Activated gamma-delta T cell (primary cell): Measurements from ENCODE around the gene DAPK2.
"Not testable (repeated sequence)": the region's sequence is repeated elsewhere in the genome, so short reads cannot be mapped to it uniquely, and the experiment has no call there.

Source experiments
- DNase-seq: peaks from one replicate; lab custom pipeline; 2025; lab: John Stamatoyannopoulos, UW

Gene DAPK2

DNA sequence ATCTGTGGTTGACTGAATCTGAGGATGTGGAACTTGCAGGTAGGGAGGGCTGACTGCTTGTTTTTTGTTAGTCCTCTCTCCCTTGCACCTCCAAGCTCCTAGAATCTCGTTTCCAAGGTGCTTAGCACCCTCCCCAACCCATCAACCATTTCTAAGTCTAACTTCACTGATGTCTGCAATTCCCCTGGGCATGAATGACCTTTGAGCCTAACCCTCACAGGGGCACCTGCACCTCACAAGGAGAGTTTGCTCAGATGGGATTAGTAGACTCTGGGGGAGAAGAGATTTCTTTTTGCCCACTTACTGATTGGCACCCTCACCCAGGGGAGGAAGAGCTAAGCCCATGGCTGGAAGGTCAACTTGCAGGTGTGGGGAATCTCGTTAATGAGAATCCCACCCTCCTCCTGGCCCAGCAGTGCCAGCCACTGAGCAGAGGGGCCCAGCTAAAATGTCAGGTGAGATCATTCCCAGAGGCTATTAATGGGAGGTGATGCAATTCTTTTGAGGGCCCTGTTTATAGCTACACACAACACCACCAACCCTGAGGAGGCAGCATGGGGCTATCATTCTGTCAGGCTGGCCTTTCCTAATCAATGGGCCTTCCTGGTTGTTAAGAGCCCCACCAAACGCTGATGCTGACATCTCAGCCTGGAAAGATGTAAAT is 130.9 kb downstream of the DAPK2 start:
- no peak for DNase-seq

DNA sequence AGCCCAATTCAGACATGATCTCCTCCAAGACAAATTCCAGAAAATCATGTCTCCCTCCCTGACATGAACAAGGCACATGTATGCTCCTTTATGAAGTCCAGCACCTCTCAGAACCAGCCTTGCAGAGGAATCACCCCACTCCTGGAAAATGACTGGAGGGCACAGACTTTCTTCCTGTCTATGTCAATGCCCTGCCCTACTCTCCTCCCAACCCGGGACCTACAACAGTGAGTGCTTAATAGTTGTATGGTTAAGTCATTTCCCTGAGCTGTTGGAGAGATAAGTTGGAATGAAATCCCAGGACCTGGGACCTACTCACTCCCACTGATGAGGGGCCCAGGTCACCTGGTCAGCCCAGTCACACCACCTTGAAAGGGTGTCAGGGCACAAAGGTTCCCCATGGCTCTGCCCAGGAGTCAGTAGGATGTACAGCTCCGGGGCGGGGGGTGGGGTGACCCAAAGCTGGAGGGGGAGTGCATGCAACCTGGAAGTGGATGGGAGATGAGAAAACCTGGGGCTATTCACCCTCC is 132.4 kb downstream of the DAPK2 start:
- no peak for DNase-seq

DNA sequence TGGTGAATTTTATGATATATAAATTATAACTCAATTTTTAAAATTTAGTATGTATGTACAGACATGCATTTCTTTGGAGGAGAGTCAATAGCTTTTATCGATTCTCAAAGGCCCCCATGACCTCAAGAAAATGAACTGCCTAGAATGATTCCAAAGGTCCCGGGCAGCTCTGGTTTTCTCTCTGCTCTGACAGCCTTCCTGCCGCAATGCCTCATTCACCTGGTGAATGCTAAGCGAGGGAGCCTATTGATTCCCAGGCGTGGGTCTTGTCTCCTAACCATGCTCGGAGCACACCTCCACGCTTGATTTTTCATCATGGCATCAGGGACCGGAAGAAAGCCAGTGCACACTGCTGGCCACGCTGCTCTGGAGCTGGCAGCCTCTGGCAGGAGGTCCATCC is 132.9 kb downstream of the DAPK2 start:
- DNase-seq: no peak

DNA sequence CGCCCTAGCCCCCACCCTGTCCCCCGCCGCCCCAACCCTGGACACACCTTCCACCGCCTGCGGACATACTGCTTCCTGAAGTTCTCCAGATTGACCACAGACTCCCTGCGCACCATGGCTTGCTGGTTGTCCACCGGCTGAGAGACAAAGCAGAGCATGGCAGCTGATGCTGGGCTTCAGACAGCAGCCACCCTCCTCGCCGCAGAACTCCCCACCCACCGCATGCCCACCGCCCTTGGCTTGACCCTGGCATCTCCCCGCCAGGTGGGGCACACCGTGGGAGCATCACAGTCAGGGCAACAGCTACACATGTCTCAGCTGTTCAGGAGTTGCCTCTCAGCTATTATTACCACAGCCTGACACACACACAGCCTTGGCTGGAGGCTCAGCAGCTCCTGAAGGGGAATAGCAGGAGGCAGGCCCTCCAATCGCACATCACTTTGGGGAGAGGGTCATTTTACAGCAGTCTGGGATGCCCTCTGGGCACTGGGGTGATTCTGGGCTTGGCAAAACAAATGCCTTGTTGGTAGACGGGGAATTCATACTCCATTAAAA is 134.1 kb downstream of the DAPK2 start:
- DNase-seq: no peak

DNA sequence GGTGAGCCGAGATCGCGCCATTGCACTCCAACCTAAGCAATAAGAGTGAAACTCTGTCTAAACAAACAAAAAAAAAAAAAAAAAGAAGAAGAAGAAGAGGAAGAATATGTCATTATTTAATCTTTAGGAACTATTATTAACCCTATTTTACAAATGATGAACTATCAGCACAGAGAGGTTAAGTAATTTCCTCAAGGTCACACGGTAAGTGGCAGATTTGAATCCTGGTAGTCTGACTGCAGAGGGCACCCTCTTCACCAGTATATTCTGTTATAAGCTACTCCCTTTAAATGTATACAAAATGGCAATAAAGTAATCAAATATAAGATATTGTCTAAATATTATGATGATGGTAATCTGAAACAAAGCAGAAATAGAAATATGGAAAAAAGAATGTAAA is 135.1 kb downstream of the DAPK2 start:
- no peak for DNase-seq

DNA sequence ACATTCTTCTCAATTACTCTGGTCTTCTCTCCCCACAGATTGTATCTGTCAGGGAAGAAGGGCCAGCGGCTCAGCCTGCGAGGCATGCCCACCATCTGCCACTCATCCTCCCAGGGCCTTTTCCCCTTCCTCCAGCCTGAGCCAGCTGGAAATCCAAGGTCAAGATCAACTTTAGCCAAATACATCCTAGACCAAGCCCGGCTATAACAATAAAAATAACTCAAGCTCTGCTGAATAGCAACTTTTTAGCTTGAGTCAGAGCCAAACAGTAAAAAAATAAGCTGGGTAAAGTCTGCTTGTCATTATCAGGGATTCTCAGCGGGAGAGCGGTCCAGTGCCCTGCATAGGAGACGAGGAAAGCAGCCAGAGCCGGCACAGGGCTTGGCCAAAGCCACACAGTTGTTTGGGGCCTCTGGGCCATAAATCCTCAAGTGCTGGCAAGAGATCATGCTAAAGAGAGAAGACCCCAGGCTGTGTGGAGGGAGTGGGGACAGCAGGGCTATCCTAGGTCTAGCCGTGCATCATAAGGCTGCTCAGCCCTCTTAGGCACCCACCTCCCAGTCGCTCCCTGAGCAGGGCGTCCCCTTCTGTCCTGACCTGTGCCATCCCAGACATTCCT is 136.4 kb downstream of the DAPK2 start:
- DNase-seq: no peak

DNA sequence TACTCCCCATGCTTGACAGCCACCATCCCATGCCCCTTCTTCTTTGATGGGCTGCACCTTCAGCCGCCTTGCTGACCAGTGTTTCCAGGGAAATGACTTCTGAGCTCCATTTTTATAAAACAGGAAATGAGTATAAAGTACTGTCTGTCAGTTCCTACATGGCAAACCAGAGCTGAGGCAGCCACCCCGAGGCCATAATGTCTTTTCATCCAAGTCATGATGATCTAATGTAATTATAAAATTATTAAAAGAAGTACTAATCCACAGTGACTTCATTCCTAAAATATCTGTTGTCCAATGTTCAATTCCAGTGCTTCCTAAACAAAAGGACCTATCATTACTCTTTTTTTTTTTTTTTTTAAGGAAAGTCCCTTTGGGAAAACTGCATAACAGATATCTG is 137.3 kb downstream of the DAPK2 start:
- no peak for DNase-seq

DNA sequence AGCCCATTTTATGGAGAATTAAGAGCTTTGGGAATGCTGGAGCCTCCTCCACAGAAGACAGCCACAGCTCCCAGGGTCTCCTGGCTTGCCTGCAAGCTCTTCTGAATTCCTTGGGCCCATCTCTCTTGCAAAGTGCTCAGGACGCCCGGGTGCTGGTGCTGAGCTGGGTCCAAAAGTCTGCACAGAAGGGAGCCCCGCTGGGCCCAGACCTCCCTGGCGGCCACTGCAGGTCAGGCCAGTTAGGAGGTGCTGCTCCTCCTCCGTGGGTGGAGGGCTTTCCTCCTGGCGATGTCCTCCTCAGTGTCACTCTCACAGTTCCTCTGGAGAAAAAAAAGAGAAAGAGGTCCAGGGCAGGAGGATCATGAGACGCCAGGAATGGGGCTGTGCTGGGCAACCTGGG is 138.0 kb downstream of the DAPK2 start:
- DNase-seq: no peak

DNA sequence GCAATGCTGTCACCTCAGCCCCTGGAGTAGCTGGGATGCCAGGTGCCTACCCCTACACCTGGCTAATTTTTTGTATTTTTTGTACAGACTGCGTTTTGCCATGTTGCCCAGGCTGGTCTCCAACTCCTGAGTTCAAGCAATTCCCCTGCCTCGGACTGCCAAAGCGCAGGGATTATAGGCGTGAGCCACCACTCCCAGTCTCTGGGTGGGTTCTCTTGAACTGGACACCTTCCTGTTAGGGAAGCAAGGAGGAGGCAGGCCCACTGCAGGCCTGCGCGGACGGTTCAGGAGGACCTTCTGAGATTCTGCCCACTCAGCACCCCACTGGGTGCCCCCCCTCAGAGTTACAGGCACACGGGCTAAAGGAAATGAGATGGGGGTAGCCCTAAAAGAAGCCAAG is 138.8 kb downstream of the DAPK2 start:
- no peak for DNase-seq

DNA sequence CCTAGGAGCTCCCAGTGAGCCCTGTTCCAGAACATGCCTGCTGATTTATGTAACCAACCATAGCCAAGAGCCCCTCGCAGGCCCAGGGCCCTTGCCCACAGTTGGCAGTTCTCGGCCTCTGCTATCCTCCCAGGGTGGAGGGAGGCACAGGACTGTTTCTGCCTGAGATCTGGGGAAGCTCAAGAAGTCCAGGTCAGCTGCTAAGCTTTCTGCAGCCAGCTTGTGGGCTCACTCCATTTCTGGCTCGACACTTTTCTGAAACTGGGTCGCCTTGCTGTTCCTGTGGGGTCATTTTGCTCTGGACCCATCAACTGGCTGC is 140.1 kb downstream of the DAPK2 start:
- no peak for DNase-seq

DNA sequence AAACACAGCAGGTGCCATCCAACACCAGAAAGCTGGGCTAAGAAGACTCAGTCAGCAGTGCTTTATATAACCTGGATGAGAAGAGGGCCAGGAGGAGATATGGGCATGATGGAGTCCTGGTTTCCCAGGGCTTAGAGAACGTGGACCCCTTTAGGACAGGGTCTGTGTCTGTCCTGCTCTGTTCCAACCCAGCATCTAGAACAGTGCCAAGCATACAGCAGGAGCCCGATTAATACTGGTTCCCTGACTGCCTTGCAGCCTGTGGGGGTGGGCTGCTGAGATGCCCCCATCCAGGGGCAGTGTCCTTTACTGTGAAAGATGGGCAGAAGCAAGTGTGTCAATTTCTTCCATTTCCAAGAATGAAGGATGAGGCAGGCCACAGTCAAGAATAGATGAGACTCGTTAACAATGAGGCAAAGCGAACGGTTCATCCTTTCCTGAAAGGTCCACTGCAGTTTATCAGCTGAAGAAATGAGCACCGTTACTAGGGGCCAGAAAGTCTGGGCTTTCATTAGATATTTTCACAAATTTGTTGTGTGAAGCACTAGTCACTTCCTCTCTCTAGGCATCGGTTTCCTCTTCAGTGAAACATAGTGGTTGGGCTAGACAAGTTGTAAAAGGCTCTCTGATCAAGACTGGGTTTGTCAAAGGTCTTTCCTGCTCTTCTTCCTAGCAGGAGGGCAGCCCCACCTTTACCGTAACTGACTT is 140.6 kb downstream of the DAPK2 start:
- DNase-seq: no peak

DNA sequence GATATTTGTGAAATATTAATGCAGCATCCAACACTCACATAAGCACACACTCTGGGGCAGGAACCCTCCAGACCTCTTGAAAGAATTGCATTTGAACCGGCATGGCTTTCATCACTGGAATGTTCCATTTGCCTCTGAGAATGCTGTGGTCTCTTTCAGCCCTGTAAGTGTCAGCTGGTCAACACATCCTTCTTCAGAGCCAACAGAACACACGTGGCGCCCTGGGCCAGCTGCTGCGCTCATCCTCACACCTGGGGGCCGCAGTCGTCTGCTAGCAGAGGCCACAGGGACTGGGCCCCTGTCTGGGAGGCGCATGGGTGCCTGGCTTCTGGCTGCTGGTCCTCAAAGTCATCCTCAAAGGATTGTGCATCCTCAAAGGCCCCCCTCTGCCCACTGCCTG is 141.2 kb downstream of the DAPK2 start:
- DNase-seq: no peak

DNA sequence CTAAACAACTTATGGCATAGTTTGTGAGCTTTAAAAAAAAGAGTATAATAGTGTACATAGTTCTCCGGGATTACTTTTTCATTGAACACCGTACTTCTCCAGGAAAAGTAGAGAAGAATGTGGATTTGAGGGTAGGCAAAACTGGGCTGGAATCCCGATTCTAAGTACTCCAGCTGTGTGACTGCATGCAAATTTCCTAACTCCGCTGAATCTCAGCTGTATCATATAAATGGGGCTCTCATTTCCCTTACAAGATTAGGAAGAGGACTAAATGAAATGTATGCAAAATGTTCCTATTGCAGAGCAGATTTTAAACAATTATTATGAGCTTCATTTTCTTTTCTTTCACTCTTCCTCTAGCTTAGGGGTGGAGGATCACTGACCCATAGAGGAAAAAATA is 142.2 kb downstream of the DAPK2 start:
- DNase-seq: no peak

DNA sequence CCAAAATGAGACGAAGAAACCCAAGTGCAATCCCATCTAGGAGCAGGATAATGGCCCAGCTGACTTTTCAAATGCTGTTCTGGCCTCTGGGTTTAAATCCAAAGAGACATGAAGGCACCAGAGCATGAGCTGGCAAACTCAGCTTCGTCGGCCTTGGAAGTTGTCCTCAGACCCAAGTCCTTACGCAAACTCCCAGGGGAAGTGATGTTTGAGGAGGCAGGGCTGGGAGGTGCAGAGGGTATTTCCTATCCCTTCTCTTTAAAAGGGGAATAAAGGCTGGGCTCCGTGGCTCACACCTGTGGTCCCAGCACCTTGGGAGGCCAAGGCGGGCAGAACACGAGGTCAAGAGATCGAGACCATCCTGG is 143.6 kb downstream of the DAPK2 start:
- DNase-seq: no peak

DNA sequence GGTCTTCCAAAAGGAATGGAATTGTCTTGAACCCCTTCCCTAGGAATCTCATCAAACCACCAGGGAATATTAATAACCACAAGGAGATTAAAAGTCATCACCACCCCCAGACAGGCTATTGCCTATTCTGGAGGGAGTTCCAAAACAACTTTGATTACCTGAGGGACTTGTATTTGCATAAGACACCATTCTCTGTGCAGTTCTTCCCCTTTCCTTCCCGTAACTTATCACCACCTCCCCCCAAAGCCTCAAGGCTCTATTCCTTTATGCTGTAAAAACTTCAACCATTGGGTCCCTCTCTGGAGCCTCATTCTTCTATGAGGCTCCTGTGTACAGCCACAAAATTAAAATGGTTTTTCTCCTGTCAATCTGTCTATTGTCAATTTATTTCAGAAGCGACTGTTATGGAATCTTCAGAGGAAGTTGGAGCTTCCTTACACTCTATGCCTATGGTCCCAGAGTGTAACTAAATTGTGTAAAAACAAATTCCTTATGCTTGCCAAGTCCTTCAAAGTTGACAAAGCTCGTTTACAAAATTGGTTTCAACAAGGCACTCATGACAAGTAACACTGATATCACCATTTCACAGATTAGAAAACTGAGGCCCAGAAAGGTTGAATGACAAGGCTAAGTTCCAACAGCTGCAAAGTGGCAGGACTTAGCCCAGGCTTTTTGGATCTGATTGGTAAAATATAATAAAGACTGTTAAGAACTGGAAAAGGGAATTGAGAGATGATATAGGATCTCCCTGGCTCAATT is 144.2 kb downstream of the DAPK2 start:
- no peak for DNase-seq

DNA sequence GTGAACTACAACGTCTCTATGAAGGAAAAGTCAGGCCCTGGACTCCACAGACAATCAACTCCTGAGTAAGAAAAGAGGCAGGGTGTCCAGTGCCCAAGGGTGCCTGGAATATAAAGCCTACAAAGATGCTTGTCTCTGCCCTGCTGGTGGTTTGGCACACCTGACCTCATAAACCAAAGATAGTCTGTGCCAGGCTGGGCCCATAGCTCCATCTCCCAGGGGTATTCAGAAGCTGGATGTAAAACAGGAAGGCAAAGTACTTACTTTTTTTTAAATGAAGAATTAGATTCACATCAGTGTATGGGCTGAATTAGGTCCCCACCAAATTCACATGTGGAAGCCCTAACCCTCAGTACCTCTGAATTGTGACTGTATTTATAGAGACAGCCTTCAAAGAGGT is 146.0 kb downstream of the DAPK2 start:
- no peak for DNase-seq

DNA sequence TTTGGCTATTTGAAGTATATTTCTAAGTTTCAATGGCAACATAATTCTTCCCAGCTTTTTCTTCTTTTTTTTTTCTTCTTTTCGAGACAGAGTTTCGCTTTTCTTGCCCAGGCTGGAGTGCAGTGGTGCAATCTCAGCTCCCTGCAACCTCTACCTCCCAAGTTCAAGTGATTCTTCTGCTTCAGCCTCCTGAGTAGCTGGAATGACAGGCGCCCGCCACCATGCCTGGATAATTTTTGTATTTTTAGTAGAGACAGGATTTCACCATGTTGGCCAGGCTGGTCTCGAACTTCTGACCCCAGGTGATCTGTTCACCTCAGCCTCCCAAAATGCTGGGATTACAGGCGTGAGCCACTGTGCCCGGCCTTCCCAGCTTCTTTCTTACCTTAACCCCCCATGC is 146.7 kb downstream of the DAPK2 start:
- DNase-seq: not testable (repeated sequence)

DNA sequence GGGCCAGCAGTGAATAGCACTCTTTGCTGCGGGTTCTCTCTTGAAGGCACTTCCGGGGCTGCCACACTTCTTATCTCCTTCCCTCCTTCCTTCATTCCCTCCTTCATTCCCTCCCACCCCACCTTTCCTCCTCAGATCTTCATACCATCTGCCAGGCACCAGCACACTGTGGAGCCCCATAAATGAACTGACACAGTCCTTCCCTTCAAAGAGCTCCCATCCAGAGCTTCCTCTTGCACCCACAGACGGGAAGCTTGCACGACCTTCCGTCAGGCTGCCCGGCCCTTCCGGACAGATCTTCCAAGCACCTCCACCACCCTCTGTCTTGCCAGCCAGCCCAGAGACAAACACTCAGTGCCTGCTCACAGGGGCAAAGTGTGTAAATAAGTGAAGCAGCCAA is 147.1 kb downstream of the DAPK2 start:
- DNase-seq: no peak

DNA sequence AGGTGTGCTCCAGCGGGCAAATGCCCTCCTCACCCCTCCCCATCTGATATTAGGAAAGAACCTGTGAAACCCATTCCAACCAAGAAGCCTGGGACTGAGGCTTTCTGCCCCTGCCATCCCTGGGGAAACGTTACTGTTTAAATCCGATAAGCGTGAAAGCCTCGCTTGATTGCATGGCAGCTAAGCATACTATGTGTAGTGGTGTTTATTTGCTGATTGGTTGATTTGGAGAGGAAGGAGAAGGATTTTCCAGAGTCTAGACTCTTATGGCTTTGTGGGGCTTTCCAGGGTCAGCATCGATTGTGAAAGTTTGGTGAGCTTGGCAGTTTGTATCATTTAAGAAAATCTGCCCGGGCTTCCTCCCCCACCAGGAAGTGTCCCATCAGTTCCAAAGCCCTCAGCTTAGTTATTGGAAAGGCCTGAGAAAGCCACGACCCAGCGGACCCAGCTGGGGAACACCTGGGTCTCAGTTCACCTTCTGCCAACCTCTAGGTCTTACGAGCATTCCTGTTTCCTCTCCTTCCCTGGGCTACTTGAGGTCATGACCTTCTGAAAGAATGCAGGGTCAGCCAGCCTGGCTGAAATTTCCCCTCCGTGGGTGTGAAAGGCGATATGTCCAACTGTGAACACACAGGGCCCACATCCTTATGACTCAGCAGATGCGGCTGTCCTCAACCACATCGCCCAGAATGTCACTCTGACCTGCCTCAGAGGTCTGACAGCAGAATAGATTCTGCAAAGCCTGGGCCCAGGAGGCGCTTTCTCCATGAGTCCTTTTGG is 149.8 kb downstream of the DAPK2 start:
- no peak for DNase-seq

DNA sequence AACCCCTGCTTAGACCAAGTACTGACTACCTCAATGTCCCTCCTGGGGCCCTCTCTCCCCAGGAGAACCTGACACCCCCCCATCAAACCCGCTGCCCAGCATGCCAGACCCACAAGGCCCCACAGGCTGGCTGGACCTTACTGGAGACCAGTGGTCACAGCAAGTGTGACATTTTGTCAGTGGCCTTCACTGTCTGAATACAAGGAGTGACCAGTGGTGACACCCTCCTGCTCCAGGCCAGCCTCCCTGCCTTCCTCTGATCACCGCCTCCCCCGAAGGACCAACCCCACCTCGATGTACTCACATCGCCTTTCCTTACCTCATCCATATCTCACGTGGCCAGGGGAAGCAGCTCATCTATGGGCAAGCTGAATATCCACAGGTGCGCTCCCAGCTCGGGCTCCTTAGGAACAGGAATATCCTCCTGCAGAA is 150.5 kb downstream of the DAPK2 start:
- DNase-seq: no peak

DNA sequence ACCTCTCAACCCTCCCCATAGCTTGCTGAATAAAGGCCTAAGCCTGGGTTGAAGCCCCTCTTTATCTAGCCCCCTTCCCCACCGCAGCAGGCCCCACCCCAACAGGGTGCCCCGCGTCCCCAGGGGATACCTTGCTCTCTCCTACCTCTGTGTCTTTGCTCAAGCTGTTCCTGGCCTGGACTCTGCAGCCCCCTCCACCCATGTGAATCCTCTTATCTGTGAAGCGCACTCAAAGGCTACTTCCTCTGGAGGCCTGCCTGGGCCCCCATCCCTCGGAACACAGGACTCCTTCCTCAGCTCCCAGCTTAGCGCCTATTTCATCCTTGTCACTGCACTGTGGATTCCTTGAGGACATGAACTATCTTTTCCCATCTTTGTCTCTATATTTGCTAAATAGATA is 151.1 kb downstream of the DAPK2 start:
- DNase-seq: no peak

DNA sequence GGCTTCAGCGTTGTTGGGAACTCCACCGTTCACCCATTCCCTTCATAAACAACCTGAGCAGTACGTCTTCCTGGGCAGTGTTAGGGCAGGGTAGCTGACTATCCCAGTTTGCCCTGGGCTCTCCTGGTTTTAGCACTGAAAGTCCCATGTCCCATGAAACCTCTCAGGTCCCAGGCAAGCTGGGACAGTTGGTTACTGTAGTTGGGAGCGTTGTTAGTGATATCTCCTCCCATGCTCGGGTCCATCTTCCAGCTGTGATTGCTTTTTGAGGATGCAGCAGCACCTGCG is 151.7 kb downstream of the DAPK2 start:
- DNase-seq: no peak
